Liver (tissue), 3 donors: ENCODE results near the gene DNAH10.

ENCODE experiments used
- FOXA1 ChIP-seq: IDR thresholded peaks from 2 replicates; pipeline ENCODE4 v1.6.1; 2016; ENCODE audit warnings: antibody characterized with exemption
- HNF4A ChIP-seq, 2 donors: conservative IDR thresholded peaks; 2 replicates each; pipeline ENCODE4 v1.6.1; 2016; ENCODE audit warnings: antibody characterized with exemption in 2 of 2, mild to moderate bottlenecking in 2 of 2
- JUND ChIP-seq, 2 donors: IDR thresholded peaks; 2 replicates each; pipeline ENCODE4 v1.6.1; 2016; ENCODE audit warnings: antibody characterized with exemption in 2 of 2
- RAD21 ChIP-seq, 2 donors: IDR thresholded peaks; 2 replicates each; pipeline ENCODE4 v1.6.1; 2016; ENCODE audit warnings: antibody characterized with exemption in 2 of 2, mild to moderate bottlenecking in 2 of 2
- RXRA ChIP-seq, 2 donors: IDR thresholded peaks; 2 replicates each; pipeline ENCODE4 v1.6.1; 2017 to 2018; ENCODE audit warnings: antibody characterized with exemption in 2 of 2, mild to moderate bottlenecking in 1 of 2
- SP1 ChIP-seq: IDR thresholded peaks from 2 replicates; pipeline ENCODE4 v1.6.1; 2018; ENCODE audit warnings: antibody characterized with exemption, mild to moderate bottlenecking
- TAF1 ChIP-seq: conservative IDR thresholded peaks from 2 replicates; pipeline ENCODE4 v1.6.1; 2016; ENCODE audit warnings: antibody characterized with exemption, mild to moderate bottlenecking
- YY1 ChIP-seq: IDR thresholded peaks from 2 replicates; pipeline ENCODE4 v1.6.1; 2016; ENCODE audit warnings: antibody characterized with exemption, mild to moderate bottlenecking
- TF ChIP-seq, protein P1 (sequence below): fragments of 150-350 bp; IDR thresholded peaks from 2 replicates; pipeline ENCODE4 v1.5.1; 2017; ENCODE audit warnings: improper control_type of control experiment, low read depth, low read length; ENCODE audit not compliant: missing input control
- TF ChIP-seq, protein P2 (sequence below): IDR thresholded peaks from 2 replicates; pipeline ENCODE4 v1.6.1; 2016; ENCODE audit warnings: antibody characterized with exemption, mild to moderate bottlenecking
- donor health status: healthy.
- donor health status: healthy.

DNA sequence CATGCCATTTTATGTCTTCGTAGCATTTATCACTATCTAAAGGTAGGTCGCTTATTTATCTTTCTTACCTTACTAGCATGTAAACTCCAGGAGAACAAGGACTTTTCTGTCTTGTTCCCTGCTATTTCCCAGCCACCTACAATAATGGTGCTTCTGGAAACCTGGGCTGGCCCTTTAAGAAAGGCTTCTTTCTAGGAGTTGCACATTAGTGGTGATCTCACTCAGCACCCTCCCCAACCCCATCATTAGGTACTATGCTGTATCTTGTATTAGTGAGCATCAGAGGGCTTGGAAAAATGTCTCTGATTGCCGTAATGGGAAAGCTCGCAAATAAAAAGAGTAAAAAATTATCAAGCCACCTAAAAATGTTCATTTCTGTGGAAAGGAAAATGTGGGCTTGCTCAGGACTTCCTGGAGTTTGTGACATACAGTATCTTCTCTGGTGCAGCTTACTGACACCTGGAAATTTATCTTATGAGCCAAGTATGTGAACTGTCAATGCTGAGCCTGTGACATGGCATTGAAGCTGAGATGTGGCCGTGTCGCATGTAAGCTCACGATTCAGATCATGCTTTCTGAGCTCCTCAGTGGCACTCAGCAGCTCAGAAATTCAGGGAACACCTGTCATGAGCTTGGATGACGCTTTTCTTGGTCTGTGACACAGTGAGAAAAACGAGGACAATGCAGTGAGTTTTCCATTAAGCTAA is 198.1 kb downstream of the DNAH10 start:
- TF ChIP-seq, protein P1, sequence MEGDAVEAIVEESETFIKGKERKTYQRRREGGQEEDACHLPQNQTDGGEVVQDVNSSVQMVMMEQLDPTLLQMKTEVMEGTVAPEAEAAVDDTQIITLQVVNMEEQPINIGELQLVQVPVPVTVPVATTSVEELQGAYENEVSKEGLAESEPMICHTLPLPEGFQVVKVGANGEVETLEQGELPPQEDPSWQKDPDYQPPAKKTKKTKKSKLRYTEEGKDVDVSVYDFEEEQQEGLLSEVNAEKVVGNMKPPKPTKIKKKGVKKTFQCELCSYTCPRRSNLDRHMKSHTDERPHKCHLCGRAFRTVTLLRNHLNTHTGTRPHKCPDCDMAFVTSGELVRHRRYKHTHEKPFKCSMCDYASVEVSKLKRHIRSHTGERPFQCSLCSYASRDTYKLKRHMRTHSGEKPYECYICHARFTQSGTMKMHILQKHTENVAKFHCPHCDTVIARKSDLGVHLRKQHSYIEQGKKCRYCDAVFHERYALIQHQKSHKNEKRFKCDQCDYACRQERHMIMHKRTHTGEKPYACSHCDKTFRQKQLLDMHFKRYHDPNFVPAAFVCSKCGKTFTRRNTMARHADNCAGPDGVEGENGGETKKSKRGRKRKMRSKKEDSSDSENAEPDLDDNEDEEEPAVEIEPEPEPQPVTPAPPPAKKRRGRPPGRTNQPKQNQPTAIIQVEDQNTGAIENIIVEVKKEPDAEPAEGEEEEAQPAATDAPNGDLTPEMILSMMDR = no peak
- no peak for TF ChIP-seq RXRA (IDR thresholded peaks at IDR 0.05)
- no peak for TF ChIP-seq JUND (IDR thresholded peaks at IDR 0.05)
- TF ChIP-seq, protein P2, sequence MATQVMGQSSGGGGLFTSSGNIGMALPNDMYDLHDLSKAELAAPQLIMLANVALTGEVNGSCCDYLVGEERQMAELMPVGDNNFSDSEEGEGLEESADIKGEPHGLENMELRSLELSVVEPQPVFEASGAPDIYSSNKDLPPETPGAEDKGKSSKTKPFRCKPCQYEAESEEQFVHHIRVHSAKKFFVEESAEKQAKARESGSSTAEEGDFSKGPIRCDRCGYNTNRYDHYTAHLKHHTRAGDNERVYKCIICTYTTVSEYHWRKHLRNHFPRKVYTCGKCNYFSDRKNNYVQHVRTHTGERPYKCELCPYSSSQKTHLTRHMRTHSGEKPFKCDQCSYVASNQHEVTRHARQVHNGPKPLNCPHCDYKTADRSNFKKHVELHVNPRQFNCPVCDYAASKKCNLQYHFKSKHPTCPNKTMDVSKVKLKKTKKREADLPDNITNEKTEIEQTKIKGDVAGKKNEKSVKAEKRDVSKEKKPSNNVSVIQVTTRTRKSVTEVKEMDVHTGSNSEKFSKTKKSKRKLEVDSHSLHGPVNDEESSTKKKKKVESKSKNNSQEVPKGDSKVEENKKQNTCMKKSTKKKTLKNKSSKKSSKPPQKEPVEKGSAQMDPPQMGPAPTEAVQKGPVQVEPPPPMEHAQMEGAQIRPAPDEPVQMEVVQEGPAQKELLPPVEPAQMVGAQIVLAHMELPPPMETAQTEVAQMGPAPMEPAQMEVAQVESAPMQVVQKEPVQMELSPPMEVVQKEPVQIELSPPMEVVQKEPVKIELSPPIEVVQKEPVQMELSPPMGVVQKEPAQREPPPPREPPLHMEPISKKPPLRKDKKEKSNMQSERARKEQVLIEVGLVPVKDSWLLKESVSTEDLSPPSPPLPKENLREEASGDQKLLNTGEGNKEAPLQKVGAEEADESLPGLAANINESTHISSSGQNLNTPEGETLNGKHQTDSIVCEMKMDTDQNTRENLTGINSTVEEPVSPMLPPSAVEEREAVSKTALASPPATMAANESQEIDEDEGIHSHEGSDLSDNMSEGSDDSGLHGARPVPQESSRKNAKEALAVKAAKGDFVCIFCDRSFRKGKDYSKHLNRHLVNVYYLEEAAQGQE = no peak
- no peak for TF ChIP-seq TAF1
- TF ChIP-seq HNF4A (conservative IDR thresholded peaks at IDR 0.05) = no peak
- no peak for TF ChIP-seq YY1
- no peak for TF ChIP-seq FOXA1
- no peak for TF ChIP-seq RAD21 (IDR thresholded peaks at IDR 0.05)
- TF ChIP-seq SP1 = no peak
